ENCODE data around the gene OR2A1. TPM values are rescaled to one million over a fixed set of nuclear protein-coding genes. Genes with fewer than 3 reads are reported as not detected.
"Not testable (repeated sequence)": the region's sequence is repeated elsewhere in the genome, so short reads cannot be mapped to it uniquely, and the experiment has no call there.

OR2A1 gene, protein sequence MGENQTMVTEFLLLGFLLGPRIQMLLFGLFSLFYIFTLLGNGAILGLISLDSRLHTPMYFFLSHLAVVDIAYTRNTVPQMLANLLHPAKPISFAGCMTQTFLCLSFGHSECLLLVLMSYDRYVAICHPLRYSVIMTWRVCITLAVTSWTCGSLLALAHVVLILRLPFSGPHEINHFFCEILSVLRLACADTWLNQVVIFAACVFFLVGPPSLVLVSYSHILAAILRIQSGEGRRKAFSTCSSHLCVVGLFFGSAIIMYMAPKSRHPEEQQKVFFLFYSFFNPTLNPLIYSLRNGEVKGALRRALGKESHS
- total RNA-seq = 0.05 TPM in 1 of 2 replicates, not detected in the other

DNA sequence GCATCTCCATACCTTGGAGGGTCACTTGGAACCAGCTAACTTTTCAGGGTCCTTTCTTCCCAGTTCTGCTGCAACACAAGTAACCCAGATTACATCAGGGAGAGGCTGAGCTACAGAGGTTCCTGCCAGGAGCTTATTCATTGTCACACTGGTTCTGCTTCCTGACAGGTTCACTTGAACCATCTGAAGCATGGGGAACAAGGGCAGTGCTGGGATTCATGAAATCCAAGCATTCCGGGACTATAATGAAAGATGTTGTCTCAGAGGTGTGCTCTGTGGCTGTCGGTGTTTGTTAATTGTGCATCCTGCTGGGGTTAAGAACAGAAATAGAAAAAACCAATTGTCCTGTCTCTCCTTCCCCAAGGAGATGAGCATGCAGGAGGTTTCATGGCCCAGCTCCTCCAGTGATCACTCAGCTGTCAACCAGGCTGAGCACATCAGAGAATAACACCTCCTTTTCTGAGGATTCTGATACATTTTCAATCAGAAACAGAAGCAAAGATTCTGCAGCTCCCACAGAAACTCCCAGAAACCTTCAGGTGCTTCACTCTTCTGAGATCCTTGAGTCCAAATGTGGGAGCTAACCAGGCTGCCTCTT lies at the start of gene OR2A1:
Gene OR2A1 (plus strand): TSS at position 548 of the 598 bp plus-strand sequence. CDS start 5,706 bp downstream, outside the sequence.
- not testable (repeated sequence) for DNase-seq (ENCODE audit: low read depth)

DNA sequence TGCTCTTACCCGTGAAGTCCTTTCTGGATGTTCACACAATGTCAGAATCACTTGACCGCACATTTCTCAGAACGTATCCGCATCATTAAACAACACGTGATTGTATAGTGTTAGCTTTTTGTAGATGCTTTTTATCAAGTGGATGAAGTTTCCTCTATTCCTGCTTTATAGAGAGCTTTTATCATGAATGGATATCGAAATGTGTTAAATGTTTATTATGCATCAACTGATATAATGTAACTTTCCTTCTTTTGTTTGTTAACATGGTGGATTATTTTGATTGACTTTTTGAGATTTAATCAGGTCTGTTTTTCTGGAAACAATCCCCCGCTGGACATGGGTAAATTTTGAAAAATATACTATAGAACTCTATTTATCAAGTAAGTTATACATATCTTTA lies 47.5 kb upstream of the OR2A1 start, which contains the start of gene OR2A7:
Gene OR2A7 (minus strand): TSS at position 101 of the 400 bp plus-strand sequence. CDS start 5,164 bp downstream, outside the sequence.
- not testable (repeated sequence) for DNase-seq (ENCODE audit: low read depth)

DNA sequence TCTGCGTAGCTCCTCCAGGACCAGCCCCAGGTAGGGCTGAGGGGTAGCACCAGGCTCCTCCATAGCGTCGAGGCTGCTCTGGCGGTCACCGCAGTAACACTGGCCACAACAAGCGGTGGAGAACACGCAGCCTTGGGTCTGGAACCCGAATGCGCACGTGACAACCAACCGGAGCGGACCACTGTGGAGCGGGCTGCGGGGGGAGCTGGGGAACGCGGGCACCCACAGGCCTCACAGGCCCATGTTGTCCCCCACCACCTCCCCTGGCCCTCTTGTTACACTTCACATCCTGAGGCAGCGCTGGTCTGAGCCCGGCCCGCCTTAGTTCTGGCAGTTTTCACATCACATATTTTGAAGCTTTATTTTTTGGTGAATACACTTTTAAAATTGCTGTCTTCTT lies 43.0 kb upstream of the OR2A1 start, which contains the start of gene CTAGE8:
Gene CTAGE8 (minus strand): TSS at position 101 of the 400 bp plus-strand sequence. CDS start 38 bp downstream, at position 63.
- DNase-seq (ENCODE audit: low read depth) = not testable (repeated sequence)

DNA sequence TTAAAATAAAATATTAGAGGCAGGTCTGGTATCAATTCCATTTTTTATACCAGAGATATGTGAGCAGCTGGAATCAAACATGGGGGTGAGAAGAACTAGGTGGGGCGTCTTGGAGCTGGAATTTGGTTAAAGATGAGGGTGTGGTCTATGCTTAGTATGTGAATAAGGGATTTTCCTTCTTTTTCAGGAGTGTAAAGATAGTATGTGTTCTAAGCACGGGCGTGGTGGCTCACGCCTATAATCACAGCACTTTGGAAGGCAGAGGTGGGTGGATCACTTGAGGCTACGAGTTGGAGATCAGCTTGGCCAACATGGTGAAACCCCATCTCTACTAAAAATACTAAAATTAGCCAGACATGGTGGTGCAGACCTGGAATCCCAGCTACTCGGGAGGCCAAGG lies 36.9 kb upstream of the OR2A1 start:
- DNase-seq (ENCODE audit: low read depth) = not testable (repeated sequence)

DNA sequence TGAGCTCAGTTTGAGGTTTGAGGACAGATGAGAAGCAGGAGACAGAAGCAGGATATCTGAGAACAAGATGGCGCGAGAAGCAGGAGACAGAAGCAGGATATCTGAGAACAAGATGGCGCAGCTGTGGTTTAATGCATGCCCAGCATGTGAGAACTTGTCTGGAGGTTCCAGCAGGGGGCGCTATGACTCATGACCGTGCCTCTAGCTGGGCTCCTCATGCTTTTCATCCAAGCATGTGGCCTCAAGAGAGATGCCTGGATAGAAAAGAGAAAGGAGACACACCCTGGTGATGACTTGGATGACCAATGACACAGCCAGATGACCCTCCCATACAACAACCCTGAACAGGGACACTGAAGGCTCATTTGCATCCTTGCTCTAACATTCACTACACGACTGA lies 32.2 kb upstream of the OR2A1 start:
- DNase-seq (ENCODE audit: low read depth) = not testable (repeated sequence)

- not testable (repeated sequence) for DNase-seq (ENCODE audit: low read depth)
These were observed 30.2 kb upstream of the OR2A1 start for GRCh38 chr7:144281981-144282380.

DNA sequence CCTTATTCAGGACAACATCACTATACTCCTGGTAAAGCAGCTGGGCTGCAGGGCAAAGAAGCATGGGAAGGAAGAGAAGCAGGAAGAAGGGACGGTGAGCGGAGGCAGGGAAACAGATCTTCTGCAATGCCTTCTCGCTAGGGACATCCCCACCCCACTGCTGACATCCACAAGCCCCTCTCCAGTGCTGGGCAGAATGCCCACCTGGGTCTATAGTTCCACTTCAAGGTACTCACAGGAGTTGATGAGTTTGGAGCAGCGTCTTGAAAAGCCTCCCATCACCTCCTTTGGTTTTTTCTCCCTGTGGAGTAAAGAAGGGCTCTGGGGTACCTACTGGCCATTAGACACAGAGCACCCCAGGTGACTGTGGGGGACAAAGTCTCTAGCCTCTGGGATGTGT lies 29.7 kb upstream of the OR2A1 start:
- DNase-seq (ENCODE audit: low read depth) = not testable (repeated sequence)

GRCh38 chr7:144283716-144284115 lies 28.5 kb upstream of the OR2A1 start:
- not testable (repeated sequence) for DNase-seq (ENCODE audit: low read depth)

- not testable (repeated sequence) for DNase-seq (ENCODE audit: low read depth)
These were observed 24.9 kb upstream of the OR2A1 start for GRCh38 chr7:144287171-144287784.

DNA sequence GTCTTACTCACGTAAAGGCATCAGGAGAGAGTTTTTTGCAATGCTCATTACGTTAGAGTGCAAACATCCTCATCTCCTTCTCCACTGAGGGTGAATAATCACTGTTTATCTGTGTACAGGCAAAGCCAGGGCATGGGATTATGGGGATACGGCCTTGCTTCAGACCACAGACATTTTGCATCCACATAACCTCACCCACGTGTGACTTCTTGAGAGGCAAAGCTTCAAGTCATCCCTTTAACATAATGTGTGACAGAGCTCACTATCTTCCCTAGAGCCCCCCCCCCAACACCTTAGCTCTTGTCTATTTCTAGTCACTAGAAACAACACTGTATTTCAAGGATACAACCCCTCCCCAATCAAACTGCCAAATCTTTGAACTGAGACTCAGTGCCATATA lies 20.6 kb upstream of the OR2A1 start:
- not testable (repeated sequence) for DNase-seq (ENCODE audit: low read depth)

DNA sequence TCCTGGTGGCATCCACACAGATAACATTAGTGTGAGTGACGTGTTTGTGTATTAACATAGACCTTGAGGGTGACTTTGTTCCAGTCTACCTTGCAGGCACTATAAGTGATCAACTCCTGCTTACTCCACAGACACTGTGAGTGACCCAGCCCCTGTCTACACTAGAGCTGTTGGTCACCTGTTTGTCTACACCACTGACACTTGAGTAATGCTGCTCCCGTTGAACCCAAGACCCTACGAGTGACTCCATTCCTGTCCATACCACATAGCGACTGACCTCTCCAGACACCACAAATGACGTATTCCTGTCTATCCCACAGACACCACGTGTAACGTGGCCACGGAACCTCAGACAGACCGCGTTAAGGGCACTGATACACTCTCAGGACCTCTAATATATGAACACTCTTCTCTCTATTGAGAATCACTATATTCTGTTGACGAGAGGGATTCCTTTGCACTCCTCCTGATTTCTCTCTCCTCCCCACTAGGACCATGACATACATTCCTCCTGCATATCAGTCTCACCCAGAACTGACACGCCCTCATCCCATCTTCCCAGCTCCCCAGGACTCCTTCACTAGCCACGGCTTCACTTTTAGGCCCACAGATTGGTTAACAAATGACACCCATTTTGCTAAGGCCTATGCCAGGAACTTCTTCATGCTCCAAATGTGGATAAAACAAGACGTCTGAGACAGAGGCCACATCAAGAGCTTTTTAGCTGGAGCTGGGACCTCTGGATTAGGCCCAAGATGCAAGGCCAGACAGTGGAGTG lies 19.6 kb upstream of the OR2A1 start:
- DNase-seq (ENCODE audit: low read depth) = not testable (repeated sequence)

DNA sequence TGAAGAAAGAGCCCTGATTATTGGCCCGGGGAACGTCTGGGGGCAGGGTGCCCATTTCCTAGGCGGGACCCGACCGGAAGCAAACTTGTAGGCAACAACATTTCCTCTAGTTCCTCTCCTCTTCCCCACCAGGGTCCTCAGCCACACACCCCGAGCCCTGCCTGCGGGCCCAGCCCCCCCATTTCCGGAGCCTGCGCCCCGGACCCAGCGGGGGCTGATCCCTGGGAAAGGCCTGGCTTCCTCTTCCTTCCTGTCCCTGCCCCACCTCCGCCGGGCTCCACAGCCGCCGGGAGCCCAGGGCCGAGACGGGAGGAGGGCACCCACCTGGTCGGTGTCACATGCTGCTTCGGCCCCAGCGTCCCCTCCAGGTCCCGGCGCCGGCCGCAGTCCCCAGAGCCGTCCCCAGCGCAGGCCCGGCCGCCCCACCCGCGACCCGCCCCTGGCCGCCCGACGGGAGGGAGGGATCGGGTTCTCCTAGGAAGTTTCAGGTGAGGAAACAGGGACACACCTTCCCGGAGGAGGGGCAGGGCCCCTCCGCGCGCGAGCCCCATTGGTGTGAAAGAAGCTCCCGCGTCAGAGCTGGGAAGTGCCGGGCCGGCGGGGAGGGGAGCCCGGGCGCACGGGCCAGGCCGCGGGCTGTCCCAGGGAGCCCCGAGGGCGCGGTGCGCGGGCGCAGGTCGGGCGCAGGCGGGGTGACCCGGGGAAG lies 18.3 kb upstream of the OR2A1 start:
- DNase-seq (ENCODE audit: low read depth) = not testable (repeated sequence)

- DNase-seq (ENCODE audit: low read depth) = not testable (repeated sequence)
These were observed 9.5 kb upstream of the OR2A1 start for GRCh38 chr7:144302578-144303303.

GRCh38 chr7:144303607-144304006 lies 8.6 kb upstream of the OR2A1 start:
- not testable (repeated sequence) for DNase-seq (ENCODE audit: low read depth)

- not testable (repeated sequence) for DNase-seq (ENCODE audit: low read depth)
These were observed 7.1 kb upstream of the OR2A1 start for GRCh38 chr7:144305156-144305555.

GRCh38 chr7:144309702-144310101 lies 2.5 kb upstream of the OR2A1 start:
- DNase-seq (ENCODE audit: low read depth) = not testable (repeated sequence)

- DNase-seq (ENCODE audit: low read depth) = not testable (repeated sequence)
These were observed 1.0 kb upstream of the OR2A1 start for GRCh38 chr7:144311218-144311617.

DNA sequence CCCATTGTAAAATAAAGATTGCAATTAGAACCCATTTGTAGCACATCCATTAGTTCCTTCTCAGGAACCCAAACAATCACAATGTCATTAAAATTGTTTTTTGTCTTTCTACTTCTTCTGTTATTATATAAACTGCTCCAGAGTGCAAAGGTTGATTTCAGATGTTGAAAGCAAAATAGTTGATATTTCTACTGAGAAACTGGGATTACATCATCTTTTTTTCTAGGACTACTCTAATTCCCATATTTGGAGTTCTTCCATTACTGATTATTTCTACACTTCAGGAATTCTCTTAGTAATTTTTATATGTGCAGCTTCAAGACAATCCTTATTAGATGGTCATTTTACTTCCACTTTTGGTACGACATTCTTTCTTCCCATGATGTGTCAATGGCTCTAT lies 5.3 kb downstream of the OR2A1 start:
- not testable (repeated sequence) for DNase-seq (ENCODE audit: low read depth)

DNA sequence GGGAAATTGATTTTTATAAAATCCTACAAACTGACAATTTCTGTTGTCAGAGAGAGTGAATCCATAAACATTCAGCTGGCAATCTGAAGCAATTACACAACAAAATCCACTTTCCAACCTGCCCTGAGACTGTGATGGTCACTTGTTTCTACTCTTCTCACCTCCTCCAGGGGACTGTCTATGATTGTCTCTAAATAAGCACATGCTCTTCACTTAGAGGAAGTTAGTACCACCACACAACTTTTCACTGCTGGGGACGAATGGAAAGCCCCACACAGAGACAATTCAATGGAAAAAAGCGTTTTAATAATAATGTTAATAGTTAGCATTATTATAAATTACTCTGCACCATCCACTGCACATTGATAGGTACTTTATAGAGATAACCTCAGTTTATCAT lies 7.3 kb downstream of the OR2A1 start:
- not testable (repeated sequence) for DNase-seq (ENCODE audit: low read depth)

DNA sequence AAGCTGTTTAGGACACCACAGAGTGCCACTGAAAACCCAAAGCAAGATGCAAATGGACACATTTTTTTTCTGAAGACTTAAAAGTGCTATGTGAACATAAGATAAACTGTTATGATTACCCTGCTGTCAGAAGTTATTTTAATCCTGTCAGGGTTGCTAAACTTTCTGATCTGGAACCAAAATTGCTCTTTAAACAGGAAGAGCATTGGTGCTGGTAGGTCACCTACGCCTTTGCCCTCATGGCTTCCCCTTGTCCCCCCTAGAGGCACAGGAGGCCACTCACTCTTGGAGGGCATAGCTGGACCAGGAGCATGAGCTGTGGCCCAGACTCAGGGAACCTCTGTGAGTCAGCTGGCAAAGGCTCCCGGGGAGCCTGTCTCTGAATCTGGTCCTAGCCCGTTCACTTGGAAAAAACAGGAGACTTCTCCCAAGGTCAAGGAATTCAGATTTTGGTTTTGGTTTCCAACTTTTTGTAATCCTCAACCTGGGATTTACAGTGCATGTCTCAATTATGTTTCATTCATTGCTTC lies 9.5 kb downstream of the OR2A1 start:
- DNase-seq (ENCODE audit: low read depth) = not testable (repeated sequence)
